GM18508 (cell line): ENCODE results near the gene CACNA1I.

Experiments used
- ATAC-seq: cut with Tn5 transposase; IDR thresholded peaks from one replicate; pipeline ENCODE4 v1.9.1; 2021; ENCODE audit warnings: moderate number of reproducible peaks; ENCODE audit not compliant: insufficient read depth, unreplicated experiment

The CACNA1I gene

DNA sequence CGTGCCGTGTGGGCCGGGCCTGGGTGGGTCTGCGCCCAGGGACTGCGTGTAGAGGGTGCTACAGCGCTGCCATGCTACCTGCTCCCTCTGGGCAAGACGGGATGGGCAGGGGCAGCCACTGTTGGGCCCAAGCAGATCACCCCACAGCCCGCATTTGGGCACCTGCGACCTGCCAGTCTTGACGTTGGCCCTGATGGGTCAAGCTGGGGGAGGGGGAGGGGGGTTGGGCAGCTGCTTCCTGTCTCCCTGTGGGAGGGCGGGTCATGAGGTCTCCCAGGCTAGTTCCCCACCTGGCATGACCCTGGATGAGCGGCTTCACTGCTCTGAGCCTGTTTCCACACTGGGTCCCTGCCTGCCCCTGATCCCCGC lies 35.2 kb upstream of the CACNA1I start:
- no peak for ATAC-seq

DNA sequence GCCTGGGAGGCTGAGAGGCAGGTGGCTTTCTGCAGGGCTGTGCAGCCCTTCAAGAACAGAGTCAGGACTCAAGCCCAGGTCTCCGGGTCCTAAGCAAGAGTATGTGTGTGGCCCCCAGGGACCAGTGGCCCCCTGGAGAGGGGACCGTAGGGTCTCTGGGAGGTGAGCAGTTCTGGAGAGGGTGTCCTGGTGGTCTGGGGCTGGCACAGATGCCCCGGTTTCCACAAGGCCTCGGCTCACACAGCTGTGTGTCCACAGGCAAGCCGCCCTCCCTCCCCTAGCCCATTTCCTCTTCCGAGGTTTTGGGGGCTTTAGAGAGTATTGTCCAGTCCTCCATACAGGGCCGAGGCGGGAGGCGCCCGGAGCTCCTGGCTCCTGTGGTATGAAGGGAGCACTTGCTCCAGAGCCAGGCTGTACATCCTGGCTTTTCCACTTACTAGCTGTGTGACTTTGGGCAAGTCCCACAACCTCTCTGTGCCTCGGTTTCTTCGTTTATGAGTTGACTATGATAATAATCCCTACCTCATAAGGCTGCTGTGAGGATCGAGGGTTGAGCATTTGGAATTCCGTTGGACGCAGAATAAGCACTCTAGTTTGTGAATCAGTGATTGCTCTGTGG lies 34.6 kb upstream of the CACNA1I start:
- no peak for ATAC-seq

DNA sequence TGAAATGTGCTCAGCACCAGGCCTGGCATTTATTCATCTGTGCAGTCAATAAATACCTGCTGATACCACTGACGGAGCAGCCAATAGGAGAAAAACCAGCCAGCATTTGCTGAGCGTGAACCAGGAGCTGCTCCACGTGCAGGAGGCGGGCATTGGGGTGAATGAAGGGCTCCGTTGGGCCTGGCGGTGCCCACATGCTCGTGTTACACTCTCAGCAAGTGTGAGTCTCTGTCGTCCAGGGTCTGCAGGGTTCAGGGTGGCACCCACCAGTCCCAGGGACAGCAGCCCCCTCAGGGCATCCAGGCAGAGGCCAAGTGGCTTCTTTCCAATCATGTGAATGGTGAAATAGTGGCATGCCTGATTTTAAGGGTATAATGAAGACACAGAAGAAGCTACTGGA lies 33.8 kb upstream of the CACNA1I start:
- ATAC-seq = no peak

DNA sequence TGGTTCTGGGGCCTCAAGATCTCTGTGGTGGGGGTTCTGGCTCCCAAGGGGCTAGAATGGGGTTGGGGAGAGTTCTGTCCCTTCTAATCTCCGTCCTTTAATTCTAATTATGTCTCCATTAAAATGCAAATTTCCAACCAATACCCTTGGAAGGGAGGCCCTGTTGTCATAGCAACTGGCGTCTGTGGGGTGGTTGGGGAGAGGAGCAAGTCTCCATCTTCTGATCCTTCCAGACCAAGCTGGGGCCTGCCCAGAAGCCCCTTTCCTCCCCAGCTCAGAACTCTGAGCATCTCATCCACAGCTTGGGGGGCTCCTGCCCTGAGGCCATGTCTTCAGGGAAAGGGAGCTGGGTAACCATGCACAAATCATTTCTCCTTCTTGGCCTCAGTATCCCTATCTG lies 32.6 kb upstream of the CACNA1I start:
- no peak for ATAC-seq

DNA sequence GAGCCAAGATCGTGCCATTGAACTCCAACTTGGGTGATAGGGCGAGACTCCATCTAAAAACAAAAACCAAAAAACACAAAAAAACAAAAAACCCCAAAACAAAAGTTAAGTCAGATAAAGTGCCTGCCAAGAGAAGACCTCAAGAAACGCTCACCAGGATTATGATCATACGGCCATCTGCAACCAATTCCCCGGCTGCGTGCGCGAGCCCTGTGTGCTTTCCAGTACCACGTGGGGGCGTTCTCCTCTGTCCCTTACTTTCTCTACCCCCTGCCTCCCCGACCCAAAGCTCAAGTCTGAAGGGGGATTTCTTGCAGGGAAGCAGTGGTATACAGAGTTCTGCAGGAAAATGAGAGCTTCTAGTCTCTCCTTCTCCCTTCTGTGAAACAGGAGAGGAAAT lies 27.5 kb upstream of the CACNA1I start:
- ATAC-seq = no peak

DNA sequence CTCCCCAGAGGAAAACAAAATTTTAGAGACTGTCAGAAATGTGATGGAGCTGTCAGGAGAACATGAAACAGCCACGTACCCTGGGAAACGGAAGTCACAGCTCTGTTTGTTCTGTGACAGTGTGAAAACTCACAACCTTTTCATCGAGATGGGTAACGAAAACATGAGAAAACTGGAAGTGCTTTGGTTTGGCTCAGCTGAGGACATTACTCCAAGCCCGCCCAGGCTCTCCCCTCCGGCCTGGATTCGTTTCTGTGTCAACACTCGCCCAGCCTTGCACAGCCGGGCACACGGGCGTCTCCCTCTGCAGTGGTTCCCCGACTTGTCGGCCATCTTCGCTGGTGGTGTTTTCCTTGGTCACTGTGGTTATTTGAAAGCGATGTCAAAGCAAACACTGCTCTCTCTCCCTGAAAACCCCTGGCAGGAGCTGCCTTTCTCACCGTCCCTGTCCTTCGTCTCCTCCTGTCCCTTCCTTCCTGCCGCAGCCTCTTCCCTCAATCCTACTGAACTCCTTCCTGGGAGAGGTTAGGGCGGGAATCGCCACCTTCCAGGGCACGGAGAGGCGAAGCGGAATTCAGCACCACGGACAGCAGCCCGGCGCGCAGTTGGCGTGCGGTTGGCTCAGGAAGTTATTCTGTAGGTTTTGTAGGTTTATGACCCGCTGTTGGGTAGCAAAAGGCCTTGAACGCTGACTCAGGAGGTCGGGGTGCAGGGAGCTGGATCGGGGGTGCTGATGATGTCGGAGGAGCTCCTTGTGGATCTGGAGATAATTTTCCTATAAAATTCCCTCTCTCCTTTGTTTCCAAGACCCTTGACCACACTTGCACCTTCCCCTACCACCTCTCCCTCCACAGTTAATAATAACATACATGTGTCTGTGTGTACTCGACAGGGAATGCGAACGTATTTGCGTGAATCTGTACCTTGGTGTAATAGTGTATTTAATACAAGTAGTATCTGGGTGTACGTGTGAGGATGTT lies 24.9 kb upstream of the CACNA1I start:
- no peak for ATAC-seq

DNA sequence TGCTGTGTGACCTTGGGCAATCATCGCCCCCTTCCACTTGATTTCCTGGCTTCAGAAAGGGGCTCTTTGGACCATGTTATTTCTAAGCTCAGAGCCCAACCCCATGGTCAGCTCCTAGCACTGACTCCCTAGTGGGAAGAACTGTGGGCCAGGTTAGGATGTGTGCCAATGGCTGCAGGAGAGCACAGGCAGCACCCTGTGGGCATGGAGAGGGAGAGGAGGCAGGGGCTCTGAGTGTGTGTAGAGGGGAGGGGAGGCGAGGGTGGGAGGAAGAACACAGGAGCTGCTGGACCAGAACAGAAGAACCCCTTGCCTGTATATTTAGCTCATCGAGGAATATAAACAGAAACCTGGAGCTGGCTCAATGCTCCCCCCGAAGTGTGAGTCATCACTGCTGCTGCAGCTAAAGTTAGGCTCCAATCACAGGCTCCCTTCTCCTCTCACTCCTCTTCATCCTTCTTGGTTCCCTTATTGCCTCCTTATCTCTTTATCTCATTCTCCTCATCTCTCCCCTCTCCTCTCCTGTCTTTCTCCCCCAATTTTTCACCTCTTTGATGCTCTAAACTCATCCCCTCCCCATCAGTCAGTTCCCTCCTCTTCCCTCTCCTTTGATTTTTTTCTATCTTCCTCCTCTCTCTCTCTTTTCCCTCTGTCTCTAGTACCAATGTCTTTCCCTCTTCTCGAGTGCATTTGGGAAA lies 23.5 kb upstream of the CACNA1I start:
- ATAC-seq = no peak

DNA sequence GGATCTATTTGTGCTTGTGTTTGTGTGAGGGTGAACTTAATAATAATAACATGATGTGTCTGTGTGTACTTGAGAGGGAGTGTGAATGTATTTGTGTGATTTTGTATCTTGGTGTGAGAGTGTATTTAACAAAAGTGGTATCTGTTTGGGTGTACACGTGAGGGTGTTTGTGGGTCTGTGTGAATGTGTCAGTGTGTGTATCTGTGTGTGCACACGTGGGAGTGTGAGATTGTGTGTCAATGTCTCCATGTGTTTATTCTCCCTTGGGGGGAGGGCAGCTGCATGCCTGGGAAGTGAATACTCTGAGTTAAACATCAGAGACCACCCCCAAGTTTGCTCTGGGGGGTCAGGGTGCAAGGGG lies 23.0 kb upstream of the CACNA1I start:
- ATAC-seq = no peak

DNA sequence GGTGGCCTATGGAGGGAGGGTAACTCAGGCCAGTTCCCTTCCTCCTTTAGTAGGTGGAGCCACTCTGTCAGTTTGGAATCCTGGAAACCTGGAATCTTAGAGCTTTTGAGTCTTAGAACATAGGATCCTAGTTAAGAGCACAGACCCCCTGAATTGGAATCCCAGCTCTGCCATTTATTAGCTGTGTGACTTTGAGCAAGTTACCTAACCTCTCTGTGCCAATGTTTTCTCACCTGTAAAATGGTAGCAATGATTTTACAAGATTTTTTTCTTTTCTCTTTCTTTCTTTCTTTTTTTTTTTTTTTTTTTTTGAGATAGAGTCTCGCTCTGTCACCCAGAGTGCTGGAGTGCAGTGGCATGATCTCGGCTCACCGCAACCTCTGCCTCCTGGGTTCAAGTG lies 17.1 kb upstream of the CACNA1I start:
- ATAC-seq = no peak

DNA sequence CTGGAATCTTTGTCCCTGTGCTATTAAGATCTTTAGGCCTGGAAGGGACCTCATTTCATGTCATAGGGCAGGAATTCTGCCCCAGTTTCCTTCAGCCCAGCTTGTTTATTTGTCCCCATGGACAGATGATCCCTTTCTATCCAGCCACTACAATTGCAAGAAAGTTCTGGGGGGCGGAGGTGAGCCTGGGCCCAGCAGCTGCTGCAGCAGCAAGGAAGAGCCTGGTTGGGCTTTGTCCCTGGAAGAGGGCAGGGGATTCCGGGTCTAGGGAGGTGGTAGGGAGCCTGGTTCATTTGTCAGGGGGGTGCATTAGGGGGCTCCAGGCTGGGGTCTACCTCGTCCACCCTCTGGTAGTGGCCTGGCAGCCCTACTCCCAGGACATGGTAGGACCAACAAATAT lies 16.4 kb upstream of the CACNA1I start:
- ATAC-seq = no peak

DNA sequence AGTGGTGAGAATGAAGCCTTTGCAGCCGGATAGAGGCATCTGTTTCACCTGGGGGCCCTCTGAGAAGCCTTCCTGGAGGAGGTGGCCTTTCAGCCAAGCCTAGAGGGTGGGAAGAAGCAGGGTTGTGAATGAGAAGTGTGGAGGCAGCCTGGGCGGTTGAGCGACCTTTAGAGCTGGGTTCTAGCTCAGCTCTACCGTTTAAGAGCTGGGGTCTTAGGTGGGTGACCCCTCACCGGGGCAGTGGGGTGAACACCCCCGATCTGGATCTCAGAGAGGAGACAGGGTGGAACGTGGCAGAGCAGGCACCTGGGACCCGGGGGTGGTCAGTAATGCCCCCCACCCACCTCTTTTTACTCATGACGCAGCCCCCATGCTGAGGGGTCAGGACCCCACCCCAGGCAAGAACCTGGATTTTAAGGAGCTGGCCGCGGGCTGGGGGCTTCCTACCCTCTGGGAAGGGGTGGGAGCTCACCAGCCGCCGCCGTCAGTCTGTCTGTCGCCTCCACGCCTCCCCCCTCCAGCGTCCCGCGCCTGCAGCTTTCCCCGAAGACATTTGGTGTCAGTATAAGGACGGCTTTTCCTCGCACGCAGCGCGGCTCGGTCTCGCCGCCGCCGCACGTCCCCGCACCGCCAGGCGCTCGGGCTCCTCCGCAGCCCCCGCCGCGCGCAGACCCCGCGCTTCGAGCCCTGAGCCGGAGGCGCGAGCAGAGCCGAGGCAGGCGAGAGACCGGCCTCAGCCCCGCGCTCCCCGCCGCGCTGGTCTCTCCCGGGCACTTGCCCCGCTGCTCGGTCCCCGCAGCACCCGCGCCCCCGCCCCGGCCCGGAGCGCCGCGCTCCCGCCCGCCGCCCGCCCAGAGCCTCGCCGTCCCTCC lies 13.3 kb upstream of the CACNA1I start:
- ATAC-seq = no peak

DNA sequence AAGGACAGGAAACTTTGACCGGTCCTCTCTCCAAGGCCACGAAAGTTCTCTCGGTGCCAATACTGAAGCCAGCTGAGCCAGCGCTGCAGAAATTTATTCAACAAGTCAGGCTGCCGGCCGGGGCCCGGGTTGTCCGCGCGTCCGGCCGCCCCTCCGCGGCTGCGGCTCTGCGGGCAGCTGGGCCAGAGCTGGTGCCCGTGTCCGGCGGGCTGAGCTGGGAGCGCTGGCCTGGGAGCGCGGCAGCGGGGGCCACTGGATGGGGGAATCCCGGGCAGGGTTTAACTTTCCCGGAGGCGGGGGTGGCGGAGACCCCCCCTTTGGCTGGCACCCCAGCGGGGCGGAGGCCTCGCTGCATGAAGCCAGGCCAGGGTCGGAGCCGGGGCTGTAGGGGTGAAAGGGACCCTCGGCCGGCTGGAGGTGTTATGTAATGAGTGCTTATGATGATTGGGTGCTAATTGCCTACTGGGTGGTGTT lies 12.3 kb upstream of the CACNA1I start:
- no peak for ATAC-seq

DNA sequence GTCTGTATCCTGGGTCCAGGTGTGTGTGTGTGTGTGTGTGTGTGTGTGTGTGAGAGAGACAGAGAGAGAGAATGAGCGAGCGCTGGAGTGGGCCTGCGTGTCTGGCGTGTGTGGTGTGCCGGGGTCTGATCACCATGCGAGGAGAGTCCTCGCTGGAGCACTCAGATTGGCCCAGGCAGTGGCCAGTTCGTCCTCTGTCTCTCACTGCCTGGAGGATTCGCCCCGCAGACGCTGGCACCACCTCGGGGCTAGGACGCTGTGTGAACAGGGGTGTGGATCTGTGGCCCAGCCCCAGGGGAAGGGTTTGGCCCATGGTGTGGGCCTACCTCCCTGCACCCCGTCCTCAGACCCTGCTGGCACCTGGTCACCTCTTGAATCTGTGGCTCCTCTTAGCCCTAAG lies 11.6 kb upstream of the CACNA1I start:
- no peak for ATAC-seq

DNA sequence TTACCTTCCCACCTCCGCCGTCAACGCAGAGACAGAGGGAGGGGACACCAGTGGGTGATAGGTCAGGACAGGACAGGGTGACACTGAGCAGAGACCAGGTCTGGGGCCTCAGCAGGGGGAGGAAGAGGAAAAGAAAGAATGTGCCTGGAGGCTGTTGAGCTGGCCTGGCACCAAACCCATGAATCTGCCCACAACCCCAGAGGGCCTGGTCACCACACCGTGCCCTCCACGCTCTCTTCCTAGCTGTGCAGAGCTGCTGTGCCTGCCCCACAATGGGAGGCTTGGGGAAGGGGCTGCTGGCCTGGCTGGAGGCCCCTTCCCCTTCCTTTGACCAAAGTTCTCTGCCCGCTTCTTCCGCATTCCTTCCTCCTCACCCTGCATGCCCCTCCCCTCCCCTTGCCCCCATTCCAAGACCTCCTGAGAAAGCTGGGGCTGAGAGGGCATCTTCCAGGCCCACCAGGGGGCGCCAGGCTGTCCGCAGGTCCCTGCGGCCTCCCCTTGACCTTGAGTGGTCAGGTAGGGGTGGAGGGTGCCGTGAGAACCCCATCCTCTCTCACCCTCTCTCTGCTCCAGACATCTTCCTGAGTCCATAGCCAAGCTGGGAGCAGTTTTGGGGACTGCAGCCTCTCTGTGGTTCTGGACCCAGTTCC lies 11.0 kb upstream of the CACNA1I start:
- ATAC-seq = no peak

DNA sequence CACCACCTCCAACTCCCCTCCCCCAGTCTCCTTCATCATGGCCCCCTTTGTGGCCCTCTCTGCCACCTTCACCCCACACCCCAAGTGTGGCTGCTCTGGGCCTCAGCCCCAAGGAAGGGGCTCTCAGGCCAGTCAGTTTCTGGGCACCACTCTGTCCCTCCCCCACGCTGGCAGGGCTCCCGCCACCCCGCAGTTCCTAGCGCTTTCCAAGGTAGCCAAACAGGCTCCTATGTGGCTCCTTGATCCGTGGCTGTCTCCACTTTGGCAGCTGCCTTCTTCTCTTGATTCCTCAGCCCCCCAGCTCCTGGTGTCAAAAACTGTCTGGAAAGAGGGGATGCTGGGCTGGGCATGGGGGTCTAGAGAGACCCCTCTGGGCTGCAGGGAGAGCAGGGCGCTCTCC lies 10.4 kb upstream of the CACNA1I start:
- no peak for ATAC-seq

DNA sequence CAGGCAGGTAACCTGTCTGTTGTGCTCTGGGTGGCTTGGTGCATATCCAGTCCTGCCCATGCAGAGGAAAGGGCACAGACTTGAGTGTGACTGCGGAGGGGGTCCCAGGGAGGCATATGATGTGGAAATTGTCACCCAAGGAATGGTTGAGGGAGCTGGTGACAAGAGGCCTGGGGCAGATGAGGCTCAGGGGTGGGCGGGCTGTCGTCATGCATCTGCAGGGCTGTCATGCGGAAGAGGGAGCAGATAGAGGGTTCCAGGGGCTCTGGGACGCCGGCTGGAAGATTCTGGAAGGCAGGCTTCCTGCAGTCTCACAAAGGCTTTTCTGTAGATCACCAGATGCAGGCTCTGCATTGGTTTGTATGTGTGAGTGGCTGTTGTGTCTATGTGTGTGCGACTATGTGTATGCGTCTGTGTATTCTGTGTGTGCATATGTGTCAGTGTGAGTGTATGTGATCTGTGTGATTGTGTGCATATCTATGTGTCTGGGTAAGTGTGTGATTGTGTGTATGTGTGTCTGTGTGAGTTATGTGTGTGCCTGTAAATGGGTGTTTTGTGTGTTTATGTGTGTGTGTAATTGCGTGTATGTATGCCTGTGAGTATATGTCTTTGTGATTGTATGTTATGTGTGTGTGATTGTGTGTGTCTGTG lies 7.6 kb upstream of the CACNA1I start:
- no peak for ATAC-seq

DNA sequence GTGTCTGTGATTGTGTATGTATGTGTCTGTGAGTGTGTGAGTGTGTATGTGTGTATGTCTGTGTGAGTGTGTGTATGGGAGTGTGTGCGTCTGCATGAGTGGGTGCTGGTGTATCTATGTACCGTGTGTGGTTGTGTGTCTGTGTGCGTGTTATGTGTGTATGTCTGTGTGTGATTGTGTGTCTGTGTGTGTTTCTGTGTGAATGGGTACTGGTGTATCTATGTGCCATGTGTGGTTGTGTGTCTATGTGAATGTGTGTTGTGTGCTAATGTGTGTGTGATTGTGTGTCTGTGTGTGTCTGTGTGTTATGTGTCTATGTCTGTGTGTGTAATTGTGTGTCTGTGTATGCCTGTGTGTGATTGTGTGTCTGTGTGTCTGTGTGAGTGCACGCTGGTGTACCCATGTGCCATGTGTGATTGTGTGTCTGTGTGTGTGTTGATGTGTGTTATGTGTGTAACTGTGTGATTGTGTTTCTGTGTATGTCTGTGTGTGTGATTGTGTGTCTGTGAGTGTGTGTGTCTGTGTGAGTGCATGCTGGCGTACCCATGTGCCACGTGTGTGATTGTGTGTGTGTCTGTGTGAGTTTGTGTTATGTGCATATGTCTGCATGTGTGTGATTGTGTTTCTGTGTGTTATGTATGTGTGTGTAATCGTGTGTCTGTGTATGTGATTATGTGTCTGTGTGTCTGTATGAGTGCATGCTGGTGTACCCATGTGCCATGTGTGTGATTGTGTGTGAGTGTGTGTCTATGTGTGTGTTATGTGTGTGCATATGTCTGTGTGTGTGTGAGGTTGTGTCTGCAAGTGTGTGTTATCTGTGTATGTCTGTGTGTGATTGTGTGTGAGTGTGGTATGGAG lies 6.8 kb upstream of the CACNA1I start:
- ATAC-seq = no peak

DNA sequence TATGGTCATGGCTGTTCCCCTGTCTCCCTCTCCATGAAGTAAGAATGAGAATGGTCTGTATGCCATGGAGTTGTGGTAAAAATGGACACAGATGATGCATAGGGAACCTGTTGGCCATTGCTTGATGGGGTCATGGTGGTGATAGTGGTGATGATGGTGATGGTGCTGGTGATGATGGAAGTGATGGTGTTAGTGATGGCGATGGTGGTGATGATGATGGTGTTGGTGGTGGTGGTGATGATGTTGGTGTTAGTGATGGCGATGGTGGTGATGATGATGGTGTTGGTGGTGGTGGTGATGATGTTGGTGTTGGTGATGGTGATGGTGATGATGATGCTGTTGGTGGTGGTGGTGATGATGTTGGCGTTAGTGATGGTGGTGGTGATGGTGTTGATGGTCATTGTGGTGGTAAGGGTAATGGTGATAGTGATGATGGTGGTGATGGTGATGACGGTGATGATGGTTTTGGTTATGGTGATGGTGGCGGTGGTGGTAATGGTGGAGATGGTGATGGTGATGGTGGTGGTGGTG lies 5.1 kb upstream of the CACNA1I start:
- ATAC-seq = no peak
